GM12864 (cell line): ENCODE results near the gene AJUBA.

ENCODE experiments used
- DNase-seq: peaks from one replicate; pipeline ENCODE4 v3.0.0-alpha.2; 2011; ENCODE audit warnings: low read depth
- H3K4me3 ChIP-seq: 2 replicates; pipeline ENCODE4 v1.5.1; 2011; ENCODE audit warnings: mild to moderate bottlenecking, low read depth, low read length, control low read depth
- CTCF ChIP-seq: IDR thresholded peaks from 2 replicates; pipeline ENCODE4 v1.5.1; 2011; ENCODE audit warnings: low read depth, mild to moderate bottlenecking, moderate library complexity, low read length, control low read depth, inconsistent platforms; ENCODE audit errors: missing control alignments

Gene AJUBA

GRCh38 chr14:22982477-22983245 lies at the start of gene AJUBA:
AJUBA (minus strand) TSS chr14:22982551; CDS start chr14:22982266, 285 bp downstream.
- peak within 1 kb of the TSS; percentile 79 for H3K4me3 ChIP-seq
- DNase-seq, result peak; percentile 50
- peak; percentile 1 for TF ChIP-seq CTCF

GRCh38 chr14:23030936-23031335 lies 48.6 kb upstream of the AJUBA start:
- no peak for TF ChIP-seq CTCF
- no peak for DNase-seq
- H3K4me3 ChIP-seq, result no peak overlapping the region

GRCh38 chr14:23028799-23029198 lies 46.4 kb upstream of the AJUBA start:
- no peak overlapping the region for H3K4me3 ChIP-seq
- DNase-seq, result no peak
- no peak for TF ChIP-seq CTCF

GRCh38 chr14:23025151-23025814 lies 42.9 kb upstream of the AJUBA start:
- no peak for TF ChIP-seq CTCF
- no peak for DNase-seq
- no peak overlapping the region for H3K4me3 ChIP-seq

GRCh38 chr14:23024612-23025075 lies 42.3 kb upstream of the AJUBA start:
- TF ChIP-seq CTCF, result no peak
- no peak overlapping the region for H3K4me3 ChIP-seq
- no peak for DNase-seq

GRCh38 chr14:23023795-23024152 lies 41.4 kb upstream of the AJUBA start:
- no peak for TF ChIP-seq CTCF
- no peak for DNase-seq
- H3K4me3 ChIP-seq, result no peak overlapping the region
